Endothelial cell of umbilical vein (primary cell): ENCODE data around the gene VSTM2B. TPM values are rescaled to one million over a fixed set of nuclear protein-coding genes. Genes with fewer than 3 reads are reported as not detected.

Experiments used
- BruUV-seq: library from RNA; stranded (reverse); fragments of 400-500 nt; replicated peaks from 2 replicates; lab custom pipeline; 2021; lab: Mats Ljungman, UMichigan
- CTCF ChIA-PET: fragments of 300-600, 350-600 bp; sonication (Branson Sonifier 250); formaldehyde crosslinking; loops from one replicate; lab custom pipeline; 2021; ENCODE audit warnings: antibody characterized with exemption, inconsistent platforms; lab: Charles Lee
- POLR2A ChIA-PET: fragments of 300-600, 350-600 bp; sonication (Branson Sonifier 250); formaldehyde crosslinking; loops from one replicate; lab custom pipeline; 2021; ENCODE audit warnings: antibody characterized with exemption, inconsistent platforms; lab: Charles Lee
- DNase-seq: peaks from one replicate; pipeline ENCODE4 v3.0.0-alpha.2; 2011; ENCODE audit warnings: low read depth, low spot score
- FAIRE-seq: peaks from 2 replicates; lab custom pipeline; 2011; peaks lifted over from hg19 to GRCh38; lab: Jason Lieb, UNC
- H2AFZ ChIP-seq: 2 replicates; pipeline ENCODE4 v1.6.0; 2012; ENCODE audit warnings: low read depth, low read length, control low read depth, inconsistent platforms
- H3K27ac ChIP-seq: 2 replicates; pipeline ENCODE4 v1.5.1; 2011; ENCODE audit warnings: low read depth, mild to moderate bottlenecking, control low read depth, low read length, moderate library complexity; ENCODE audit not compliant: insufficient read depth
- H3K27me3 ChIP-seq, 2 experiments: 2 replicates each; pipeline versions ENCODE4 v1.6.0 to v1.6.1; 2011; ENCODE audit warnings: low read length in 2 of 2, mixed read lengths in 1 of 2; ENCODE audit not compliant: control insufficient read depth in 2 of 2, insufficient read depth in 2 of 2
- H3K36me3 ChIP-seq, 2 experiments: 2 replicates in 1 of 2; 3 replicates in 1 of 2; pipeline ENCODE4 v1.5.1; 2011; ENCODE audit warnings: low read length in 2 of 2, mild to moderate bottlenecking in 1 of 2, moderate library complexity in 1 of 2; ENCODE audit not compliant: control insufficient read depth in 2 of 2, insufficient read depth in 2 of 2; ENCODE audit errors: extremely low read depth in 1 of 2
- H3K4me1 ChIP-seq: 3 replicates; pipeline ENCODE4 v1.5.1; 2011; ENCODE audit warnings: mild to moderate bottlenecking, low read length; ENCODE audit not compliant: control insufficient read depth, insufficient read depth; ENCODE audit errors: extremely low read depth
- H3K4me2 ChIP-seq: 2 replicates; pipeline ENCODE4 v1.6.1; 2011; ENCODE audit warnings: low read length, control low read depth, mixed read lengths; ENCODE audit not compliant: insufficient read depth
- H3K4me3 ChIP-seq, 3 experiments: fragments of 200-600 bp in 1 of 3; sonication (generic), shearing (Covaris generic) in 1 of 3; replicated peaks in 1 of 3; 2 replicates each; pipeline ENCODE4 v1.5.1; 2011 to 2016; ENCODE audit warnings: control low read depth in 3 of 3, low read length in 3 of 3, mild to moderate bottlenecking in 2 of 3, inconsistent platforms in 1 of 3, low read depth in 1 of 3, moderate library complexity in 1 of 3; ENCODE audit not compliant: insufficient read depth in 1 of 3
- H3K79me2 ChIP-seq: 2 replicates; pipeline ENCODE4 v1.6.0; 2012; ENCODE audit warnings: low read length, inconsistent platforms; ENCODE audit not compliant: control insufficient read depth, insufficient read depth
- H3K9ac ChIP-seq: replicated peaks from 2 replicates; pipeline ENCODE3; 2011; ENCODE audit warnings: low read length, control low read depth; ENCODE audit not compliant: insufficient read depth; ENCODE audit errors: extremely low read depth
- H3K9me1 ChIP-seq: replicated peaks from 3 replicates; pipeline ENCODE4 v1.6.0; 2011; ENCODE audit warnings: mild to moderate bottlenecking, low read length; ENCODE audit not compliant: control insufficient read depth, insufficient read depth; ENCODE audit errors: extremely low read depth
- H3K9me3 ChIP-seq: replicated peaks from 2 replicates; pipeline ENCODE4 v1.5.1; 2012; ENCODE audit warnings: low read length, inconsistent platforms; ENCODE audit not compliant: control insufficient read depth, insufficient read depth
- H4K20me1 ChIP-seq: replicated peaks from 2 replicates; pipeline ENCODE3; 2011; ENCODE audit warnings: mild to moderate bottlenecking, low read length; ENCODE audit not compliant: control insufficient read depth, insufficient read depth; ENCODE audit errors: extremely low read depth
- EZH2 ChIP-seq: IDR thresholded peaks from 2 replicates; pipeline ENCODE4 v1.6.1; 2012; ENCODE audit warnings: borderline replicate concordance, low read depth, mild to moderate bottlenecking, moderate library complexity, low read length, inconsistent platforms; ENCODE audit not compliant: severe bottlenecking
- FOS ChIP-seq: IDR thresholded peaks from 2 replicates; pipeline ENCODE4 v1.6.1; 2011; ENCODE audit warnings: mild to moderate bottlenecking, low read length, moderate library complexity, borderline replicate concordance; ENCODE audit not compliant: insufficient read depth
- GATA2 ChIP-seq: IDR thresholded peaks from 2 replicates; pipeline ENCODE4 v1.7.0; 2011; ENCODE audit warnings: low read depth, mild to moderate bottlenecking, moderate library complexity, mixed read lengths, low read length; ENCODE audit not compliant: insufficient read length, insufficient read depth
- JUN ChIP-seq: IDR thresholded peaks from 2 replicates; pipeline ENCODE4 v1.6.1; 2011; ENCODE audit warnings: borderline replicate concordance, low read depth; ENCODE audit not compliant: insufficient read length, insufficient read depth
- MYC ChIP-seq: IDR thresholded peaks from one replicate; pipeline ENCODE4 v1.6.1; 2011; ENCODE audit warnings: mild to moderate bottlenecking, low read depth, low read length
- POLR2A ChIP-seq: IDR thresholded peaks from 2 replicates; pipeline ENCODE4 v1.6.1; 2012; ENCODE audit warnings: low read depth, mild to moderate bottlenecking, control low read depth, low read length
- POLR2AphosphoS5 ChIP-seq: IDR thresholded peaks from 2 replicates; pipeline ENCODE4 v1.6.1; 2012; ENCODE audit warnings: low read depth, mild to moderate bottlenecking, control low read depth, low read length, moderate library complexity; ENCODE audit not compliant: insufficient read depth
- dilution Hi-C: fragments of 300-500 bp; cut with MboI; formaldehyde crosslinking; loops from one replicate; pipeline ENCODE4 v1.15.0; 2019; ENCODE audit warnings: low sequenced_read_pairs; ENCODE audit not compliant: extremely low pct_ligation_motif_present
- intact Hi-C: fragments of 100-400 bp; cut with micrococcal nuclease; formaldehyde crosslinking; loops from one replicate; pipeline ENCODE4 v1.10.0; 2022
- polyA plus RNA-seq, 4 experiments: library from polyadenylated mRNA; depleted of rRNA in 3 of 4; stranded (reverse) in 3 of 4; unstranded in 1 of 4; fragments of >200 nt; gene quantifications; 2 replicates each; pipeline versions ENCODE4 v1.2.1 to v1.2.3, GENCODE V29; 2011 to 2012; ENCODE audit warnings: missing spikeins in 1 of 4
- total RNA-seq: library from RNA; stranded (reverse); gene quantifications from 2 replicates; pipeline ENCODE4 v1.2.3, GENCODE V29; 2021
- TF ChIP-seq, protein P1 (sequence below): IDR thresholded peaks from 2 replicates; pipeline ENCODE4 v1.6.1; 2011; ENCODE audit not compliant: insufficient read depth, insufficient read length
- TF ChIP-seq, protein P2 (sequence below), 2 donors: IDR thresholded peaks; 1 replicate in 1 of 2; 2 replicates in 1 of 2; pipeline ENCODE4 v1.5.1; 2011; ENCODE audit warnings: low read length in 2 of 2, mild to moderate bottlenecking in 2 of 2, moderate library complexity in 2 of 2, control low read depth in 1 of 2, inconsistent platforms in 1 of 2, low read depth in 1 of 2; ENCODE audit not compliant: insufficient read depth in 1 of 2; ENCODE audit errors: extremely low read depth in 1 of 2

VSTM2B gene
- total and polyA plus RNA-seq, 2 donors (not counting 3 experiments of a cell fraction or from before 2014, with no cell fraction given): not detected

DNA sequence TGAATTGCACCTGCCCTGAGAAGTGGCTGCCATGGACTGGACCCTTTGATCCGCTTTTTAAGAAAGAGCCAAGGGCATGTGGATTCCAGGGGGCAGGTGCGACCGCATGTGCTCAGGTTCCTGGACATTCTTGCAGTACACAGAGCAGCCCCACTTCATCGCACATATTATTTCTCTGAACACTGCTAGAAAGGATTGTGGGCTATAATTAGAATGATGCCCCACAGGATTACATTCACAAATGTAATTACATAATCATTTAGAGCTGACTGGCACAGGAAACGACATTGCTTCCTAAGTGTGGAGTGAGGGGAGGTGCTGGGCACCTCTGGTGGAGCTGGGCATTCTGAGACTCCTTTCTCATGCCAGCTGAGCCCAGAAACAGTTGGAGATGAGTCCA, 37.5 kb upstream of the VSTM2B start:
- no TSS peak for BruUV-seq
- intact Hi-C loops: no loop called here
- CTCF ChIA-PET: no interaction called here

More for the DNA sequence above, 37.5 kb upstream of the VSTM2B start:
- no peak overlapping the region for H3K27ac ChIP-seq
- H3K79me2 ChIP-seq: no peaks in the 10 kb centered on the region
- H4K20me1 ChIP-seq: no peaks in the 10 kb centered on the region
- POLR2A ChIA-PET: no interaction called here
- no peak overlapping the region for H2AFZ ChIP-seq
- FAIRE-seq: no peak
- TF ChIP-seq POLR2AphosphoS5: no peak
- TF ChIP-seq EZH2: no peak
- no peak for TF ChIP-seq MYC
- no peak for TF ChIP-seq POLR2A
- TF ChIP-seq FOS: no peak
- TF ChIP-seq, protein P1, sequence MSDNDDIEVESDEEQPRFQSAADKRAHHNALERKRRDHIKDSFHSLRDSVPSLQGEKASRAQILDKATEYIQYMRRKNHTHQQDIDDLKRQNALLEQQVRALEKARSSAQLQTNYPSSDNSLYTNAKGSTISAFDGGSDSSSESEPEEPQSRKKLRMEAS: no peak
- TF ChIP-seq JUN: no peak
- TF ChIP-seq, protein P2, sequence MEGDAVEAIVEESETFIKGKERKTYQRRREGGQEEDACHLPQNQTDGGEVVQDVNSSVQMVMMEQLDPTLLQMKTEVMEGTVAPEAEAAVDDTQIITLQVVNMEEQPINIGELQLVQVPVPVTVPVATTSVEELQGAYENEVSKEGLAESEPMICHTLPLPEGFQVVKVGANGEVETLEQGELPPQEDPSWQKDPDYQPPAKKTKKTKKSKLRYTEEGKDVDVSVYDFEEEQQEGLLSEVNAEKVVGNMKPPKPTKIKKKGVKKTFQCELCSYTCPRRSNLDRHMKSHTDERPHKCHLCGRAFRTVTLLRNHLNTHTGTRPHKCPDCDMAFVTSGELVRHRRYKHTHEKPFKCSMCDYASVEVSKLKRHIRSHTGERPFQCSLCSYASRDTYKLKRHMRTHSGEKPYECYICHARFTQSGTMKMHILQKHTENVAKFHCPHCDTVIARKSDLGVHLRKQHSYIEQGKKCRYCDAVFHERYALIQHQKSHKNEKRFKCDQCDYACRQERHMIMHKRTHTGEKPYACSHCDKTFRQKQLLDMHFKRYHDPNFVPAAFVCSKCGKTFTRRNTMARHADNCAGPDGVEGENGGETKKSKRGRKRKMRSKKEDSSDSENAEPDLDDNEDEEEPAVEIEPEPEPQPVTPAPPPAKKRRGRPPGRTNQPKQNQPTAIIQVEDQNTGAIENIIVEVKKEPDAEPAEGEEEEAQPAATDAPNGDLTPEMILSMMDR (IDR thresholded peaks at IDR 0.05; ENCODE audit: extremely low read depth in 1 of 2, insufficient read depth in 1 of 2, low read depth in 1 of 2, low read length in 2 of 2): no peak
- TF ChIP-seq GATA2: no peak
- no peaks in the 10 kb centered on the region for H3K9me1 ChIP-seq
- no peaks in the 10 kb centered on the region for H3K4me1 ChIP-seq
- H3K4me2 ChIP-seq: no peak overlapping the region
- no peak overlapping the region for H3K9ac ChIP-seq
- dilution Hi-C loops: no loop called here
- peaks cover 2% of the 10 kb centered on the region for H3K9me3 ChIP-seq
- no peak overlapping the region for H3K4me3 ChIP-seq
- DNase-seq: no peak
- H3K36me3 ChIP-seq: no peaks in the 10 kb centered on the region
- no peaks in the 10 kb centered on the region for H3K27me3 ChIP-seq
